Heart right ventricle (tissue), 16 donors: ENCODE results near the gene ZSCAN22. TPM values are rescaled to one million over a fixed set of nuclear protein-coding genes. Genes with fewer than 3 reads are reported as not detected.

Source experiments
- ATAC-seq, 8 donors: fragments of 200-7000 bp; cut with Tn5 transposase; one replicate each; pipeline ENCODE4 v1.9.1; 2020; ENCODE audit warnings: mild to moderate bottlenecking in 8 of 8, moderate library complexity in 8 of 8, moderate number of reproducible peaks in 1 of 8
- DNase-seq, 2 donors: peaks; one replicate each; pipeline ENCODE4 v3.0.0-alpha.2; 2020
- H3K27ac ChIP-seq, 10 donors: fragments of 200-600 bp; sonication (generic) in 2 of 10; one replicate each; pipeline versions ENCODE4 v1.5.0 to v1.8.0; 2020 to 2022; ENCODE audit warnings: mild to moderate bottlenecking in 3 of 10
- H3K27me3 ChIP-seq, 7 donors: fragments of 200-600 bp; one replicate each; pipeline ENCODE4 v1.8.0; 2021 to 2022; ENCODE audit warnings: mild to moderate bottlenecking in 2 of 7
- H3K36me3 ChIP-seq, 9 donors: fragments of 200-600 bp; sonication (generic) in 1 of 9; one replicate each; pipeline versions ENCODE4 v1.5.0 to v1.8.0; 2020 to 2022; ENCODE audit warnings: mild to moderate bottlenecking in 2 of 9
- H3K4me1 ChIP-seq, 9 donors: fragments of 200-600 bp; sonication (generic) in 1 of 9; one replicate each; pipeline versions ENCODE4 v1.5.0 to v1.8.0; 2020 to 2022; ENCODE audit warnings: mild to moderate bottlenecking in 4 of 9
- H3K4me3 ChIP-seq, 10 donors: fragments of 200-600 bp; sonication (generic) in 2 of 10; one replicate each; pipeline versions ENCODE4 v1.5.0 to v1.8.0; 2020 to 2022; ENCODE audit warnings: mild to moderate bottlenecking in 7 of 10, moderate library complexity in 2 of 10
- H3K9me3 ChIP-seq, 11 donors: fragments of 200-600 bp in 10 of 11; sonication (generic) in 2 of 11; one replicate each; pipeline versions ENCODE4 v1.5.0 to v1.8.0; 2013 to 2022; ENCODE audit warnings: mild to moderate bottlenecking in 2 of 11, control low read depth in 1 of 11, moderate library complexity in 1 of 11
- CTCF ChIP-seq, 9 donors: fragments of 200-600 bp; sonication (generic) in 2 of 9; IDR thresholded peaks; one replicate each; pipeline versions ENCODE4 v1.5.0 to v1.8.0; 2021 to 2022; ENCODE audit warnings: antibody characterized with exemption in 9 of 9, mild to moderate bottlenecking in 5 of 9, moderate library complexity in 1 of 9
- WGBS, 2 donors: extraction: QIAGEN DNeasy Blood & Tissue Kit; methylation state at CpG; one replicate each; pipeline ENCODE4 v1.1.7; 2013; ENCODE audit warnings: inconsistent platforms in 1 of 2; 5-methylcytosine and 5-hydroxymethylcytosine counted together
- intact Hi-C, 10 donors: fragments of 100-400 bp; cut with DNase I; formaldehyde crosslinking; loops; one replicate each; pipeline versions ENCODE4 v1.11.1 to v1.14.2; 2022
- polyA plus RNA-seq, 2 donors: library from polyadenylated mRNA; stranded (reverse); fragments of 200-250 nt; gene quantifications; one replicate each; pipeline ENCODE4 v1.2.3, GENCODE V29; 2013
- total RNA-seq, 10 donors: library from RNA; stranded (reverse); fragmentation: NEBNext Ultra II Directional in 3 of 10; extraction: Animal tissue kit (Norgen Biotek cat#: 25700) in 3 of 10; gene quantifications; one replicate each; pipeline versions ENCODE4 v1.2.1 to v1.2.4, GENCODE V29; 2021 to 2023
- donor health status: Arrhythmogenic right ventricular cardiomyopathy.
- donor health status: ischemic (EF 13 %, LVEDD 7.1; RV severe dilation, severe dysfunction).
- donor health status: healthy with polysubstance abuse.
- donor health status: DM: no; HTN: yes; CAD: no.
- donor health status: DM: no; HTN: no; CAD: no.
- donor health status: ischemic (EF 25% LVEDD 6.9; RV normal size, moderate dysfunction).
- donor health status: ischemic (EF 25% LVEDD 5.7; RV mildly dilated, moderate dysfunction).
- donor health status: healthy.
- donor health status: DM: yes; HTN: yes; CAD: no.
- donor health status: Ischemic cardiomyopathy.
- donor health status: ischemic (EF 35%, LVEDD 5.7; RV mildly dilated, moderate dysfunction).
- donor health status: nonischemic (EF 11% LVEDD 7.7; RV severe dilation, severe dysfunction).
- donor health status: DM: yes; HTN: yes; CAD: no.
- donor health status: PGD.
- donor health status: ischemic (EF 29% LVEDD 5.4; RV normal size, mild dysfunction).
- donor health status: nonischemic (EF 23%, LVEDD 6.1; RV moderate dilation, normal function).

ZSCAN22 gene
- total and polyA plus RNA-seq, 12 donors = 0.80 to 2.1 (median 1.4) TPM

DNA sequence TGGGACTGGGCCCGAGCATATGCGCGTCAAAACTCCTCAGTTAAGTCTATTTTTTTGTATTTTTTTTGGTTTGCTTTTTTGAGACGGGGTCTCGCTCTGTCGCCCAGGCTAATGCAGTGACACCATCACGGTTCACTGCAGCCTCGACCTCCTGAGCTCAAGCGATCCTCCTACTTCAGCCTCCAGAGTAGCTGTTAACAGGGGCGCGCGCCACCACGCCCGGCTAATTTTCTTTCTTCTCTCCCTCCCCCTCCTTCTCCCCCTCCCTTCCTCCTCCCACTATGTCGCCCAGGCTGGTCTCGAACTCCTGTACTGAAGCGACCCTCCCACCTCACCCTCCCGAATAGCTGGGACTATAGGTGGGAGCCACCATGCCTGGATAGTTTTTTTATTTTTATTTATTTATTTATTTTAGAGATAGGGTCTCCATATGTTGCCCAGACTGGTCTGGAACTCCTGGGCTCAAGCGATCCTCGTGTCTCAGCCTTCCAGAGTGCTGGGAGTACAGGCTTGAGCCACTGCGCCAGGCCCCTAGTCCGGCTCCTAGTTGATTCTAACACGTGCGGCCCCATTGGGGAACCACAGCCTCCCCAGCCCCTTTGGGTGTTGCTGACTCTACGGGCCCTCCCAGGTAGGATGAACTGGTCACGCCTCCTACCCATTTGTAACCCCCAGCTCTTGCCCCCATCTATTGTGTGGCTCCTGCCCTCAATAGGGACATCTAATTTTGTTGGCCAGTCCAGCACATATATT lies 54.8 kb downstream of the ZSCAN22 start:
- Histone ChIP-seq H3K9me3 (no peaks in the 10 kb centered on the region), H3K27ac (peak overlapping the region in 9 of 10 donors; percentile 47 to 98 (median 95)), H3K4me1 (peaks cover 17 to 44% (median 31%) of the 10 kb centered on the region in 9 donors), H3K27me3 (no peaks in the 10 kb centered on the region), H3K4me3 (peak overlapping the region; percentile 36 to 96 (median 79)), H3K36me3 (no peaks in the 10 kb centered on the region)
- ATAC-seq = no peak
- intact Hi-C loops = loop anchor here in 1 of 10 donors (2.0 kb wide), 1 partner anchor 19 kb away; the partner anchor contains the start of gene ZNF497
- DNase-seq = no peak
- TF ChIP-seq CTCF (IDR thresholded peaks at IDR 0.05) = no peak
- 32% methylated on average over 26 of the region's 26 CpGs for WGBS, 2 donors

- intact Hi-C loops = no loop called here
- DNase-seq (no peak), ATAC-seq (no peak)
- no peaks in the 10 kb centered on the region for H3K27me3 ChIP-seq
- H3K27ac ChIP-seq = no peak overlapping the region
- WGBS, 2 donors = 91 to 92% methylated on average over 6 of the region's 6 CpGs
- H3K36me3 ChIP-seq = peaks cover 0 to 3% (median 1%) of the 10 kb centered on the region in 9 donors
- H3K4me1 ChIP-seq = peaks cover 21 to 51% (median 38%) of the 10 kb centered on the region in 9 donors
- TF ChIP-seq CTCF (IDR thresholded peaks at IDR 0.05) = no peak
- H3K9me3 ChIP-seq = no peaks in the 10 kb centered on the region
- no peak overlapping the region for H3K4me3 ChIP-seq
Measured at GRCh38 chr19:58382997-58383603, 56.3 kb downstream of the ZSCAN22 start.

GRCh38 chr19:58385313-58385890 lies 58.6 kb downstream of the ZSCAN22 start:
- peaks cover 17 to 57% (median 39%) of the 10 kb centered on the region in 9 donors for H3K4me1 ChIP-seq
- H3K4me3 ChIP-seq = peak overlapping the region in 7 of 10 donors; percentile 63 to 92 (median 87)
- DNase-seq (no peak), ATAC-seq (no peak)
- 87 to 88% methylated on average over 9 of the region's 9 CpGs for WGBS, 2 donors
- intact Hi-C loops = no loop called here
- peak overlapping the region in 6 of 10 donors; percentile 92 to 99 (median 98) for H3K27ac ChIP-seq
- peaks cover 0 to 26% (median 6%) of the 10 kb centered on the region in 9 donors for H3K36me3 ChIP-seq
- no peaks in the 10 kb centered on the region for H3K9me3 ChIP-seq
- no peaks in the 10 kb centered on the region for H3K27me3 ChIP-seq
- TF ChIP-seq CTCF (IDR thresholded peaks at IDR 0.05) = no peak

GRCh38 chr19:58385891-58386575 lies 59.2 kb downstream of the ZSCAN22 start:
- ATAC-seq (peak; percentile 2 to 32 (median 6)), DNase-seq (no peak)
- Histone ChIP-seq H3K4me1 (peaks cover 17 to 60% (median 39%) of the 10 kb centered on the region in 9 donors), H3K36me3 (peaks cover 0 to 32% (median 10%) of the 10 kb centered on the region in 9 donors), H3K27ac (peak overlapping the region; percentile 90 to 100 (median 98)), H3K9me3 (no peaks in the 10 kb centered on the region), H3K27me3 (no peaks in the 10 kb centered on the region), H3K4me3 (peak overlapping the region; percentile 63 to 92 (median 86))
- intact Hi-C loops = loop anchor here in 2 of 10 donors (2.0 kb wide), 2 partner anchors 15 to 59 kb away; partner anchors contain the start of gene ZSCAN22 (in 1 of the 2)
- 11 to 15% methylated on average over 32 to 36 of the region's 36 CpGs for WGBS, 2 donors
- TF ChIP-seq CTCF (IDR thresholded peaks at IDR 0.05) = no peak
